OCI-LY1 (cell line): Measurements from ENCODE around the gene TBCEL.

Experiments
- EZH2 ChIP-seq: fragments of 200-600 bp; sonication (generic), shearing (Covaris generic); IDR thresholded peaks from 2 replicates; pipeline ENCODE4 v1.8.0; 2017; ENCODE audit warnings: borderline replicate concordance, mixed run types, mild to moderate bottlenecking, antibody characterized with exemption, low read length, moderate library complexity, mixed read lengths
- TF ChIP-seq, protein P1 (sequence below): fragments of 200-600 bp; sonication (generic), shearing (Covaris generic); IDR thresholded peaks from 2 replicates; pipeline ENCODE4 v1.5.1; 2017; ENCODE audit warnings: mild to moderate bottlenecking, antibody characterized with exemption, low read length, moderate library complexity, mixed read lengths

GRCh38 chr11:120978701-120979100 lies 45.2 kb upstream of the TBCEL start:
- TF ChIP-seq, protein P1, sequence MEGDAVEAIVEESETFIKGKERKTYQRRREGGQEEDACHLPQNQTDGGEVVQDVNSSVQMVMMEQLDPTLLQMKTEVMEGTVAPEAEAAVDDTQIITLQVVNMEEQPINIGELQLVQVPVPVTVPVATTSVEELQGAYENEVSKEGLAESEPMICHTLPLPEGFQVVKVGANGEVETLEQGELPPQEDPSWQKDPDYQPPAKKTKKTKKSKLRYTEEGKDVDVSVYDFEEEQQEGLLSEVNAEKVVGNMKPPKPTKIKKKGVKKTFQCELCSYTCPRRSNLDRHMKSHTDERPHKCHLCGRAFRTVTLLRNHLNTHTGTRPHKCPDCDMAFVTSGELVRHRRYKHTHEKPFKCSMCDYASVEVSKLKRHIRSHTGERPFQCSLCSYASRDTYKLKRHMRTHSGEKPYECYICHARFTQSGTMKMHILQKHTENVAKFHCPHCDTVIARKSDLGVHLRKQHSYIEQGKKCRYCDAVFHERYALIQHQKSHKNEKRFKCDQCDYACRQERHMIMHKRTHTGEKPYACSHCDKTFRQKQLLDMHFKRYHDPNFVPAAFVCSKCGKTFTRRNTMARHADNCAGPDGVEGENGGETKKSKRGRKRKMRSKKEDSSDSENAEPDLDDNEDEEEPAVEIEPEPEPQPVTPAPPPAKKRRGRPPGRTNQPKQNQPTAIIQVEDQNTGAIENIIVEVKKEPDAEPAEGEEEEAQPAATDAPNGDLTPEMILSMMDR = no peak
- TF ChIP-seq EZH2 = no peak
